Right ventricle myocardium superior (tissue), 1 donor: ENCODE measurements around the gene FBLN1. TPM values are rescaled to one million over a fixed set of nuclear protein-coding genes. Genes with fewer than 3 reads are reported as not detected.
A peak's percentile ranks its signal among the peaks of the same experiment; 100 is the strongest.
"Not testable (repeated sequence)": the region's sequence is repeated elsewhere in the genome, so short reads cannot be mapped to it uniquely, and the experiment has no call there.

Experiments
- ATAC-seq: fragments of 200-7000 bp; cut with Tn5 transposase; one replicate; pipeline ENCODE4 v1.9.1; 2020; ENCODE audit warnings: mild to moderate bottlenecking; ENCODE audit not compliant: poor library complexity
- DNase-seq: peaks from one replicate; pipeline ENCODE4 v3.0.0-alpha.2; 2020
- intact Hi-C: fragments of 100-400 bp; cut with DNase I; formaldehyde crosslinking; loops from one replicate; pipeline ENCODE4 v1.11.2; 2022
- total RNA-seq: library from RNA; stranded (reverse); fragmentation: NEBNext Ultra II Directional; extraction: Animal tissue kit (Norgen Biotek cat#: 25700); gene quantifications from one replicate; pipeline ENCODE4 v1.2.1, GENCODE V29; 2021
- donor health status: DM: no; HTN: yes; CAD: no; lungs with severe emphysema.

Gene FBLN1
- total RNA-seq, 1 donor from 2014 or later = 89.5 TPM

GRCh38 chr22:45612451-45612901 lies 109.8 kb downstream of the FBLN1 start:
- peak; percentile 83 for ATAC-seq
- intact Hi-C loops = no loop called here
- peak; percentile 82 for DNase-seq

DNA sequence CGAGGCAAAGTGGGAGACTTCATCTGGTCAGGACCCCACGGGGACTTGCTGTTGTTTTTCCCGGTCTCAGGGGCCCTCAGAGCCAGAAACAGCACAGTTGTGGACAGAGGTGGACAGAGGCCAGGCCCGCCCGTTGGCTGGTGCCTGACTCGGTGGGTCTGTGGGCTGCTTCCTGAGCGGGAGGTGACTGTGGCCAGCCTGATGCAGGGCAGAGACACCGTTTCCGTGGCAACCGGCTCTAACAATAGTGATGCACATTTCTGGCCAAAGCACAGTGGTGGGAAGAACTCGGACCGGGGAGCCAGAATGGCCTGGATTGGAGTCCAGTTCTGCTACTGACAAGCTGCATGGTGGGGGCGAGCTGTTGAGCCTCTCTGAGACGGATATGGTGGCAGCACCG lies 110.3 kb downstream of the FBLN1 start:
- peak; percentile 62 for DNase-seq
- ATAC-seq = peak; percentile 26
- intact Hi-C loops = no loop called here

DNA sequence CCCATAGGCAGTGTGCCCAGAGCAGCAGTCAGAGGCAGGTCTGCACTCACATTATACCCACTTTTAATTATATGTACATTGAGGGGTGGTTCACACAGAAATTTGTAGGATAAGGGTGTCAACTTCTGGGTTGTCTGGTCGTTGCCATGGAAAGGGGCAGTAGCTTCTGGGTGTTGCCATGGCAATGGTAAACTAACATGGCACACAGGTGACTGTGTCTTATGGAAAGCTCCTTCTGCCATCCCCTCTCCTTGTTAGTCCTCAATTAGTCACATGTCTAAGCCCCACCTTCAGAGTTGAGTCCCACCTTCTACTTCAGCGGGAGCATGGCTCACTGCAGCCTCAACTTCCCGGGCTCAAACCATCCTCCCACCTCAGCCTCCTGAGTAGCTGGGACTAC lies 112.7 kb downstream of the FBLN1 start:
- intact Hi-C loops = no loop called here
- no peak for ATAC-seq
- DNase-seq = no peak

- ATAC-seq (no peak), DNase-seq (no peak)
- intact Hi-C loops = no loop called here
Observed at GRCh38 chr22:45616432-45616831, 113.7 kb downstream of the FBLN1 start.

GRCh38 chr22:45617948-45618347 lies 115.3 kb downstream of the FBLN1 start:
- DNase-seq = no peak
- ATAC-seq = no peak
- intact Hi-C loops = no loop called here

- intact Hi-C loops = no loop called here
- ATAC-seq = no peak
- no peak for DNase-seq
Observed at GRCh38 chr22:45620706-45621105, 118.0 kb downstream of the FBLN1 start.

DNA sequence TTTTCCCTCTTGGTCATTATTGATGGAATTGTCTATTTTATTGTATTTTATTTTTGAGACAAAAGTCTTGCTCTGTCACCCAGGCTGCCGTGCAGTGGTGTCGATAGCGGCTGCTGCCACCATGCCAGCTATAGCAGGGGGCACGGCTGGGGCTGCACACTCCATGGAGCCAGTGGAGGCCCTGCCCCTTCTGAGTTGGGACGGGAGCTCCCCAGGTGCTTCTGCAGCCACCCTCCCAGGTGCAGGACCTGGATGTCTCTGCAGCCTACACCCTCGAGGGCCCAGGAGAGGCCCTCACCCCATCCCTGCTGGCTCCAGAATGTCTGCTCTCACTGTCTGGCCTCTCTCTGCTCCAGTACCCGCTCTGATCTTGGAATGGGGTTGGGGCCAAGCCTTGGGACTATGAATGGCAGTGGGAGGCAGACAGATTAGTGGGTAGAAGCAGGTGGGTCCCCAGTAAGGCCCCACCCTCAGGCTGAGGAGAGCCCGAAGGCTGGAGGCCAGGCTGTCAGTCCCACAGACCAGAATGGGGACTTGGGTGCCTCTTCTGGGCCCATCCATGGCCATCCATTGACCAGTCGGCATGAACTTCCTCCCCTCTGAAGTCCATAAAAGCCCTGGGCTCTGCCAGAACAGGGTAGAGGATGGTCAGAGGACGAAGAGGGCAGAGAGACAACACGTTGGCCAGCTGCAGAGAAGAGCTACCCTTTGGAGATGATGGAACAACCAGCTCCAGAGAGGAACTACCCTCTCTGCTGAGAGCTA lies 119.3 kb downstream of the FBLN1 start:
- no peak for DNase-seq
- ATAC-seq = no peak
- intact Hi-C loops = no loop called here

- DNase-seq, ATAC-seq, intact Hi-C loops: not testable (repeated sequence)
Observed at GRCh38 chr22:45623464-45624145, 120.9 kb downstream of the FBLN1 start.

DNA sequence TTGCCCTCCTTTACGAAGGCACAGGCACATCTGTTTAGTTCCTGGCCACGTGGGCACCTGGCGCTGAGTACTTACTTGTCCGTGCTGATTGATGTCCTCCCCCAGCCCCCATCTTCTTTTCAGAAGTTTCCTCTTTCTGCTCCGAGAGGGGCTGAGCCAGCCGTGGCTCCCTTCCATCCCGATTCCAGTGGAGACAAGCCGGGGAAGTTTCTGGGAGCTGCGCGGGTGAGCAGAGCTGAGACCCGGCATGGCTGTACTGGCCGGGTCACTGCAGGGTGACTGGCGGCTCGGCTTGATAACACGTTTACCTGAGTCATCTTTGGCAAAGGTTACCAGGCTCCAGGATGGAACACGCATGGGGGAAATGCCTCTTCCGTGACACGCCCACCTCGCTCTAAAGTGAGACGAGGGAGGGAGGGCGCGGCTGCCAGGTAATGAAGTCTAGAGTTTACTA lies 123.5 kb downstream of the FBLN1 start:
- intact Hi-C loops = no loop called here

DNA sequence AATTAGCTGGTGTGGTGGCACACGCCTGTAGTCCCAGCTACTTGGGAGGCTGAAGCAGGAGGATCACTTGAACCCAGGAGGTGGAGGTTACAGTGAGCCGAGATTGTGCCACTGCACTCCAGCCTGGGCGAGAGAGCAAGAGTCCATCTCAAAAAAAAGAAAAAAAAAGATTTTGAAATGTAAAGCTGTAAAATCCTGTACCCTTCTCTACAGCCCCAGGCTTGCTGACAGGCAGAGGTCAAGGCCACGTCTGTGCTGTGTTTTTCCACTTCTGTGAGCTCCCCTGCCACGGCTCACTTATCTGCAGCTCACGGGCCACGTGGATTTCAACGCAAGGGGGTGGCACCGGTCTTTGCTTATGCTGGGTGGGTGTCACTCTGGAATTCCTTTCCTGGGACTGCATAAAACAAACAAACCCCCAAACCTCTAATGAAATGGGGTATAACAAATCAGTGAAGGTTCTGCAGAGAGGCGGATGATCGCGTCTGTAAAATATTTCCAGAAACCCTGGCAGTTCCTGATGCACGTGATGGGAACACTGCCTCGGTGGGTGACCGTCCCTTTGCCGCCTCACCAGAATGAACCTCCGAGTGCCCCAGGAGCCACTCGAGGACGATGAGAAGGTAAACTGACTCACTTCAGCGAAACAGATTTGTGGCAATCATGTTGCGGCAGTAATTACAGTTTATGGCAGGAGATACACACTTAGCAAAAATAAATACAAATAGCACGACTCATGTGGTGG lies 125.0 kb downstream of the FBLN1 start:
- DNase-seq (no peak), ATAC-seq (no peak)
- intact Hi-C loops = no loop called here

More for the DNA sequence above, 123.5 kb downstream of the FBLN1 start:
- no peak for DNase-seq
- ATAC-seq = no peak

GRCh38 chr22:45628515-45628914 lies 125.8 kb downstream of the FBLN1 start:
- intact Hi-C loops = no loop called here
- ATAC-seq (no peak), DNase-seq (no peak)

DNA sequence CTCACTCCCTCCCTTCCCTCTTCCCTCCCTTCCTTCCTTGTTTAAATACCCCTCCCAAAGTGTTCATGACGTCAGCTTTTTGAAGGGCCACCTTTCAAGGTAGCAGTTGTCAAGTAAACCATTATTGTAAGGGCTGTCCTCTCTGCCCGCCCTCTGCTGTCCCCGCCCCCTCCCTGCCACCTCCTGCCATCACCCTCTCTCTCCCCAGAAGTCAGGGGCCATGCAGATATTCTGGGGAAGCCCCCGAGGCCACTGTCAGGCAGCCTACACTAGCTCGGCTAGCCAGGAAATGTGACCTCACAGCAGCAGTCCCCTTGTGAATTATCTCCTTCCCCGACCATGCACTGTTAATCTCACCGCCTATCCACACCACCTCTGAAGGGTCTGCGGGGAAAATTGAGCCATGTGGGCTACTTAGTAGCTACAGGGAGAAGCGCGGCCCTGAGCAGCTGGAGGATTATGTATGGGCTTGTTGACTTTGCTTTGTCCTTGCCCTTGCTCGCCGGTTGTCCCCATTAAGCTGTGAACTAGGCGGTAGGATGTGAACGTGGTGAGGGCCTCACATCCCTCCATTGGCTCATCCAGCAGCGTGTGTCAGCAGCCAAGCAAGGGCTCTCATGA lies 126.9 kb downstream of the FBLN1 start:
- intact Hi-C loops = no loop called here
- DNase-seq (no peak), ATAC-seq (no peak)

DNA sequence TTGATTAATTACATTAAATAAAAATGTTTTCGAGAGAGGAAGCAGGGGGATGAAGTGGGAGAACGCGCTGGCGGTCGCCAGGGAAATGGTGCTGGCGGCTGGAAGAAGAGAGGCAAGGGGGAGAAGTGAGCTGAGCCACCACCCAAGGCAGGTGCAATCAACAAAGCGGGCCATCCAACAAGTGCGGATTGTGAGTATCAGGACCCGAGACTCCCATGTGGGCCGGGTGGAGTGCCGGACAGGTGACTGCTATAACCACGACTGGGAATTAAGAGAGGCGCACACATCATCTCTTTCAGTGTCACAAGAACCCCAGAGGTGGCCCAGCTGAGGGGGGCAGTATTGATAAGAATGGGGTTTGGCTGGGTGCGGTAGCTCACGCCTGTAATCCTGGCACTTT lies 127.8 kb downstream of the FBLN1 start:
- DNase-seq = no peak
- ATAC-seq = no peak
- intact Hi-C loops = no loop called here

DNA sequence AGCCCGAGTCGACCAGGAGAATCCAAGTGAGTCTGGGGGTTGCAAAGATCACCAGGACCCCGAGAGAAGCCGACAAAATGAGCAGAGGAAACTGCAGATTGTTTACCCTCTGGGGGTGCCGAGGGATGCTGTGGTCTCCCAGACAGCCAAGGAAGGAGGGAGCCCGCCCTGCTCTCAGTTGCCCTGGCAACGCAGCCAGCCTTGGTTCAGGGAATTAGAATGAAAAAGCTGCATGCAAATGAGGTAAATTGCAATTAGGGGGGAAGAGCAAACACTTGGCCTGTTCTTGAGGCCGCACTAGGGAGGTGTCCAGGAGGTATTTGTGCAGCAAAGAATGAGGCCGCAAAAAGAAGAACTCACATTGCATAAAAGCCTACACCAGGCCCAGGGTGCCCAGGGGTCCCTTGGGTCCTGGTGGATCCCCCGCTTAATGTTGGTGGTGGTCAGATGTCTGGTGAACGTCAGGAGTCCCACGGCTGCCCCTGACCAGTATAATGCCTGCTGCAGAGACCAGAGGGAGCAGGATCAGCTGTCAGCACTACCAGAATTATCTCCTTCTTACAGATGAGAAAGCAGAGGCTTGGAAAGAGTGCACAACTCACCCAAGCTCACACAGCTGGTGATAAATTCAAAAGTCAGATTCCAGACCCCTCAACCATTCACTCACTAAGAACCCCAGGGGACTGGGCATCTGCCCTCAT lies 128.6 kb downstream of the FBLN1 start:
- intact Hi-C loops = no loop called here
- ATAC-seq = no peak
- no peak for DNase-seq

DNA sequence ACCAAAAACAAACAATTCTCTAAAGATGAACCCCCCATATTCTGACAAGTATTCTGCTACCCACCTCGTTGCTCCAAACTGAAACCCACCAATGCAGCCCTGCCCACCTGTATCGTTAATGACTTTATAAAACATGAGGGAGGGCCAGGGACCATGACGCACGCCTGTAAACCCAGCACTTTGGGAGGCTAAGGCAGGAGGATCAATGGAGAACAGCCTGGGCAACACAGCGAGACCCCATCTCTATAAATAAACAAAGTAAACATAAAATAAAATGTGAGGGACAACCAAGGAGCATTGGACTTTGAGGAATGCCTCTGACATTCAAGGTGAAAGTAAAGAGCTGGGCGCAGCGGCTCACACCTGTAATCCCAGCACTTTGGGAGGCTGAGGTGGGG lies 129.2 kb downstream of the FBLN1 start:
- DNase-seq (no peak), ATAC-seq (no peak)
- intact Hi-C loops = no loop called here

GRCh38 chr22:45632791-45633515 lies 130.3 kb downstream of the FBLN1 start:
- intact Hi-C loops = no loop called here
- ATAC-seq (peak; percentile 48), DNase-seq (no peak)

GRCh38 chr22:45636683-45637082 lies 134.0 kb downstream of the FBLN1 start:
- ATAC-seq (no peak), DNase-seq (no peak)
- intact Hi-C loops = no loop called here

- no peak for ATAC-seq
- intact Hi-C loops = no loop called here
- no peak for DNase-seq
Observed at GRCh38 chr22:45638197-45638596, 135.5 kb downstream of the FBLN1 start.
